UCSD-AML1 (cell line): Measurements from ENCODE around the gene USH1C.

ENCODE experiments used
- DNase-seq: peaks from one replicate; lab custom pipeline; 2025; ENCODE audit not compliant: unreplicated experiment; lab: John Stamatoyannopoulos, UW

Gene USH1C

GRCh38 chr11:17571431-17572358 is 27.5 kb upstream of the USH1C start:
- DNase-seq: no peak

GRCh38 chr11:17570034-17570433 is 25.8 kb upstream of the USH1C start:
- no peak for DNase-seq

GRCh38 chr11:17568944-17569343 is 24.7 kb upstream of the USH1C start:
- DNase-seq: no peak

GRCh38 chr11:17564687-17565042 is 20.4 kb upstream of the USH1C start:
- DNase-seq: no peak

GRCh38 chr11:17563961-17564686 is 19.9 kb upstream of the USH1C start:
- no peak for DNase-seq

DNA sequence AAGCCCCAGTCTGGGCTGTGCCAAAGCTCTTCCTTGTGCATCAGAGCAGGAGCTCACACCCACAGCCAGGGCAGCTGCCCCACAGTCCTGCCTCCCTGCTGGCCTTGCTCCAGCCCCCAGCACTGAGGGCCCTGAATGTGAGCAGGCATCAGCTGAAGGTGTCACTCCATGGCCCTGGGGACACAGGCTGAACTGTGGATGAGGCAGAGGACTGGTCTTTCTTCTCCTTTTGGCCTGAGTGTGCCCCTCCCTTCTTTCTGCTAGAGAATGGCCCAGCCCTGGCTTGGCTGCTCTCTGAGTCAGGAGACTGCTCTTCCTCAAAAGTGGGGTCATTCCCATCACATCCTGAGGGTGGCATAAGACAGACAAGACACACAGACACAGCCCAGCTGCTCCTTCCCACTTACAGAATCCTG is 19.0 kb upstream of the USH1C start:
- no peak for DNase-seq

DNA sequence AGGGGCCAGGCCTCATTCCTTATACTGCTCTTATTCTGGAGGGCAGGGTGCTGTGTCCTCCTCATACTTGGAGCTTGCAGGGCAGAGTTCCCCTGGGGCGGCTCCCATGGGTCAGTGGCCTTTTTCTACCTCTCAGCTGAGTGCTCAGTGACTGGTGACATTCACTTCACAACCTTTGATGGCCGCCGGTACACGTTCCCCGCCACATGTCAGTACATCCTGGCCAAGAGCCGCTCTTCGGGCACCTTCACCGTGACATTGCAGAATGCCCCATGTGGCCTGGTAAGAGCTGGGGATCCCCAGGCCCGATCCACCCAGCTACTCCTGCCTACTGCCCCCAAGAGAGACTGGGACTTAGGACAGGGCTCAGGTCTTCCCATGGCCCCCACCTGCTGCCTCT is 17.3 kb upstream of the USH1C start:
- DNase-seq: no peak

- DNase-seq: no peak
Observed at GRCh38 chr11:17561111-17561415, 16.8 kb upstream of the USH1C start.

GRCh38 chr11:17560281-17561110 is 16.3 kb upstream of the USH1C start:
- DNase-seq: no peak

DNA sequence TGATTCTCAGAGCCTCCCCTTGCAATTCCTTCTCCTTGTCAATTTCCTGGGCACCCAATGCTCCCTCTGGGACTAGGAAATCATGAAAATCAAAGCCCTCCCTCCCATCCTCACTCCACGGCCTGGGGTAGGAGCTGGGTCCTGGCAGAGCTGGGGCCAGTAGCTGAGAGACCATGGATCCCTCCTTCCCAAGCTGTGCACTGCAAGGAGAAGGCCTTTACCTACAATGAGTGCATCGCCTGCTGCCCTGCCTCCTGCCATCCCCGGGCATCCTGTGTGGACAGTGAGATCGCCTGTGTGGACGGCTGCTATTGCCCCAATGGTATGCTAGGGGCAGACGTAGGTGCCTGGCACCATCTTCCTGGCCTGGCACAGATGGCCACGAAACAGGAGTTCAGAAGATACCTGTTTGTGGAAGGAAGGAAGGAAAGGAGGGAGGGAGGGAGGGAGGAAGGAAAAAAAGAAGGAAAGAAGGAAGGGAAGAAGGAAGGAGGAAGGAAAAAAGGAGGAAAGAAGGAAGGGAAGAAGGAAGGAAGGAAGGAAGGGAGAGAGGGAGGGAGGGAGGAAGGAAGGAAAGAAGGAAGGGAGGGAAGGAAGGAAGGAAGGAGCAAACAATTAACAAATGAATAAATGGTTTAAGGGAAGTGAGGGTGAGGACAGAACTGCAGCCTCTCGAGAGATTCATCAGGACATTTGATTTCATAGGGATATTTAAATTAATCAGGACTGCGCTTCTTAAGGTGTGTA is 15.3 kb upstream of the USH1C start:
- DNase-seq: no peak

GRCh38 chr11:17558916-17559315 is 14.7 kb upstream of the USH1C start:
- DNase-seq: no peak

DNA sequence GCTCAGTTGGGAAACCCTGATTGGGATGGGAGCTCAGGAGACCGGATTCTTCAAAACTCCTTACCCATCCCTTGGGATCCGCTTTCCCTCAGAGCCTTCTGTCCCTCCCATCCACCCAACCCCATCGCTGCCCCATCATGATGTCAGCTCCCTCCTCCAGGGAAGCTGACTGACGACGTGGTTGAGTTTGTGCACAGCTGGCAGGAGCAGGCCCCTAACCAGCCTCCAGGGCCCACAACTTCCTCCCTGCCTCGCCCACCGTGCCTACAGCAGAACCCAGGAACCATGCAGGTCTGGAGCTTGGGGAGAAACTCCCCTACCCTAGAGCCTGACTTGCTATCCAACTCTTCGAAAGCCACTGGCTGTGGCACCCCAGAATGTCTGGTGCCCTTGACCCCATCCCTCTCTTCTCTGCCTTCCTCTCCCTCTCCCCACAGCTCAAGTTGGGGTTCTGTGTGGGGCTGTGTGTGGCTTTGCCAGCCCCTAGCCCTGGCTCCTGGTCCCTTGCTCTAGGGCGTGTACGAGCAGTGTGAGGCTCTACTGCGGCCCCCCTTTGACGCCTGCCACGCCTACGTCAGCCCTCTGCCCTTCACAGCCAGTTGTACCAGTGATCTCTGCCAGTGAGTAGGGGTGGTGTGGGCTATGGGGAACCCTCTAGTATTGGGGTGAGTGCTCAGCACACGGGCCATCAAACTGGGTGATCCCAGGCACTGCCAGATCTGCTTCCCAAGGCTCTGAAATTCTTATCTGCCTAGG is 14.0 kb upstream of the USH1C start:
- DNase-seq: no peak

DNA sequence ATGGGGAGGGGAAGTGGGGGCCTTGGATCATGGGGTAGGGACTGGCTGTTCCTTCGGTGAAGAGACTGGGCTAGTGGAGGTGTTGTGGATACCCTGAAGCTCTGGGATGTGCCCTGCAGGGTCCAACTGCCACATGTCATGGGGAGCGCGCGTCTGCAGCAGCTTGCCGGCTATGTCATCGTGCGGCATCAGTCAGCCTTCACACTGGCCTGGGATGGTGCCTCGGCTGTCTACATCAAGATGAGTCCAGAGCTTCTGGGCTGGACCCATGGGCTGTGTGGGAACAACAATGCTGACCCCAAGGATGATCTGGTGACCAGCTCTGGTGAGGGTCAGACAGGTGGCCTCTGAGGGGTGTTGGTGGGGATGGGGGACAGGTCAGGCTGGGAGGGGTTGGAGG is 12.8 kb upstream of the USH1C start:
- DNase-seq: no peak

- no peak for DNase-seq
Observed at GRCh38 chr11:17554487-17554886, 10.3 kb upstream of the USH1C start.

- DNase-seq: no peak
Observed at GRCh38 chr11:17553249-17553546, 9.0 kb upstream of the USH1C start.

DNA sequence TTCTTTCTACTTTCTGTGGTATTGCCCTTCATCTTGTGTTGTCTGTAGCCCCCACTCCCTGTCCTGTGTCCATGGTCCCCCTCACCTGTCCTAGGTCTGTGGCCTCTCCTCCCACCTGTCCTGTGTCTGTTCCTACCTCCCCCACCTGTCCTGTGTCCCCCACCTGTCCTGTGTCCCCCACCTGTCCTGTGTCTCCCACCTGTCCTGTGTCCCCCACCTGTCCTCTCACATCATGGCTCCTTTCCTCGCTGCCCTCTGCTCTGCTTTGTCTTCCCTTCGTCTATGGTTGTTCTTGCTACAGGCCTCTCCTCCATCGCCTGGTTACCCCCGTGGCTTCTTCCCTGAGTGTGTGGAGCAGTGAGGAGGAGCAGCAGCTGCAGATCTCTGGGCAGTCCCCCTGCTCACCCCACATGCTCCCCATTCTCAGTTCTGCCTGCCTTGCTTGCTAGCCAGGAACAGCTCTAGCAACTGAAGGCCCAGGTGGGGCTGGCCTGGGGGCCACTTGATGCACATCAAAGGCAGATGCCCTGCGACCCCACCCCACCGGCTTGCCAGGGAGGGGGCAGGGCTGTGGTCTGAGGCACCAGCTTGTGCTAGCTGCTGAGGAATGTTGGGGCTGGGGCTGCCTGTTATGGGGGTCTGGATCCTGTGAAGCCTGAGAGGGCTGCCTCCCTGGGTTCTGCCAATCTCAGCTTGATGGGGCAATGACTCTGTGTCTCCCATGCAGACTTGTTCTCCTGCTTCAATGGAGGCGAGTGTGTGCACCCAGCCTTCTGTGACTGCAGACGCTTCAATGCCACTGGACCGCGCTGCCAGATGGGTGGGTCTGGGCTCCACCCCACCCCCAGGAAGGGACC is 8.4 kb upstream of the USH1C start:
- DNase-seq: no peak

DNA sequence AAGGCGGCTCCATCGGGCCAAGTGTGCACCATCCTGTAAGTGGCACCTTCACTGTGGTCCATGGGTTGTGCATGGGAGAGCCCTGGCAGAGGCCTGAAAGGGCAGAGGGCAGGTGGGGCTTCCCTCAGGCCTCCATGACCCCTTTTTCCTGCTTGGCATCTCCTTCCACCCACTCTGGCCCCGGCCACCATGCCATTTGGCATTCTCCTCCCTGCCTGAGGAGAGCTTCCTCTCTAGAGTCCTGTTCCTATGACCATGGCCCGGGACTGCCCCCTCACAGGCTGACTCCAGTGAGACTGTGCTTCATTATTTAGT is 7.8 kb upstream of the USH1C start:
- DNase-seq: no peak

GRCh38 chr11:17551347-17552040 is 7.3 kb upstream of the USH1C start:
- no peak for DNase-seq
